GM19372 (cell line): Measurements from ENCODE around the gene KCNK16.
A peak's percentile ranks its signal among the peaks of the same experiment; 100 is the strongest.
"Not testable (repeated sequence)": the region's sequence is repeated elsewhere in the genome, so short reads cannot be mapped to it uniquely, and the experiment has no call there.

Experiments used
- ATAC-seq: cut with Tn5 transposase; IDR thresholded peaks from one replicate; pipeline ENCODE4 v1.9.1; 2021; ENCODE audit warnings: mild to moderate bottlenecking, low read depth, moderate library complexity; ENCODE audit not compliant: unreplicated experiment

The KCNK16 gene

GRCh38 chr6:39312912-39313525, 9.5 kb downstream of the KCNK16 start:
- no peak for ATAC-seq

- ATAC-seq = no peak
Observed at GRCh38 chr6:39310542-39310941, 12.0 kb downstream of the KCNK16 start.

- no peak for ATAC-seq
Observed at GRCh38 chr6:39309942-39310531, 12.5 kb downstream of the KCNK16 start.

GRCh38 chr6:39307462-39307861, 15.0 kb downstream of the KCNK16 start:
- no peak for ATAC-seq

GRCh38 chr6:39304951-39305350, 17.6 kb downstream of the KCNK16 start:
- ATAC-seq = no peak

GRCh38 chr6:39303425-39304153, 18.9 kb downstream of the KCNK16 start:
- no peak for ATAC-seq

- ATAC-seq = peak; percentile 91
Observed at GRCh38 chr6:39302669-39303424, 19.7 kb downstream of the KCNK16 start.

- ATAC-seq = no peak
Observed at GRCh38 chr6:39302011-39302410, 20.5 kb downstream of the KCNK16 start.

GRCh38 chr6:39301606-39302005, 20.9 kb downstream of the KCNK16 start:
- no peak for ATAC-seq

GRCh38 chr6:39300739-39301138, 21.8 kb downstream of the KCNK16 start:
- ATAC-seq = no peak

- no peak for ATAC-seq
Observed at GRCh38 chr6:39298061-39298460, 24.4 kb downstream of the KCNK16 start.

GRCh38 chr6:39296745-39297640, 25.5 kb downstream of the KCNK16 start:
- no peak for ATAC-seq

- no peak for ATAC-seq
Observed at GRCh38 chr6:39295611-39296011, 26.9 kb downstream of the KCNK16 start.

- no peak for ATAC-seq
Observed at GRCh38 chr6:39294899-39295298, 27.6 kb downstream of the KCNK16 start.

GRCh38 chr6:39294133-39294532, 28.4 kb downstream of the KCNK16 start:
- ATAC-seq = no peak

- ATAC-seq = no peak
Observed at GRCh38 chr6:39292637-39293036, 29.9 kb downstream of the KCNK16 start.

GRCh38 chr6:39289490-39289889, 33.0 kb downstream of the KCNK16 start:
- no peak for ATAC-seq

GRCh38 chr6:39287601-39288000, 34.9 kb downstream of the KCNK16 start:
- ATAC-seq = no peak

- ATAC-seq = not testable (repeated sequence)
Observed at GRCh38 chr6:39286596-39286995, 35.9 kb downstream of the KCNK16 start.

GRCh38 chr6:39282774-39283173, 39.7 kb downstream of the KCNK16 start:
- no peak for ATAC-seq
